Thyroid gland (tissue), 4 donors: ENCODE measurements around the gene WNT7A. TPM values are rescaled to one million over a fixed set of nuclear protein-coding genes. Genes with fewer than 3 reads are reported as not detected.

Experiments
- DNase-seq, 2 donors: peaks; one replicate each; pipeline ENCODE4 v3.0.0-alpha.2; 2019
- H3K27ac ChIP-seq, 3 donors: fragments of 200-600 bp; sonication (generic); 1 replicate in 2 of 3; 2 replicates in 1 of 3; pipeline ENCODE4 v1.5.1; 2016 to 2019; ENCODE audit warnings: mild to moderate bottlenecking in 1 of 3, moderate library complexity in 1 of 3
- H3K27me3 ChIP-seq: fragments of 200-600 bp; sonication (generic); one replicate; pipeline ENCODE4 v1.5.1; 2019
- H3K36me3 ChIP-seq, 2 donors: fragments of 200-600 bp; sonication (generic); one replicate each; pipeline ENCODE4 v1.5.1; 2016 to 2019
- H3K4me1 ChIP-seq, 2 donors: fragments of 200-600 bp; sonication (generic); one replicate each; pipeline ENCODE4 v1.5.1; 2017 to 2019
- H3K4me3 ChIP-seq, 3 donors: fragments of 200-600 bp; sonication (generic); replicated peaks in 1 of 3; 1 replicate in 2 of 3; 2 replicates in 1 of 3; pipeline ENCODE4 v1.5.1; 2016; ENCODE audit warnings: mild to moderate bottlenecking in 1 of 3
- H3K9me3 ChIP-seq: fragments of 200-600 bp; sonication (generic); one replicate; pipeline ENCODE4 v1.5.1; 2017
- POLR2A ChIP-seq, 2 donors: fragments of 450-650 bp; IDR thresholded peaks; one replicate each; pipeline ENCODE4 v1.6.1; 2017; ENCODE audit warnings: antibody characterized with exemption in 2 of 2, mild to moderate bottlenecking in 2 of 2, moderate library complexity in 1 of 2
- WGBS, 2 donors: methylation state at CpG; one replicate each; pipeline ENCODE4 v1.1.5; 2017; 5-methylcytosine and 5-hydroxymethylcytosine counted together
- intact Hi-C: fragments of 100-400 bp; cut with DNase I; formaldehyde crosslinking; loops from one replicate; pipeline ENCODE4 v1.15.1; 2023
- total RNA-seq, 4 donors: library from RNA; depleted of rRNA; stranded (reverse); fragments of >200 nt; gene quantifications; one replicate each; pipeline ENCODE4 v1.2.3, GENCODE V29; 2016
- TF ChIP-seq, protein P1 (sequence below), 6 experiments: fragments of 200-600 bp in 3 of 6; fragments of 450-650 bp in 3 of 6; sonication (generic) in 3 of 6; IDR thresholded peaks; one replicate each; pipeline ENCODE4 v1.5.1; 2016 to 2019; ENCODE audit warnings: antibody characterized with exemption in 6 of 6, mild to moderate bottlenecking in 2 of 6, inconsistent platforms in 1 of 6, moderate library complexity in 1 of 6

Gene WNT7A
- total RNA-seq, 4 donors from 2014 or later = not detected

DNA sequence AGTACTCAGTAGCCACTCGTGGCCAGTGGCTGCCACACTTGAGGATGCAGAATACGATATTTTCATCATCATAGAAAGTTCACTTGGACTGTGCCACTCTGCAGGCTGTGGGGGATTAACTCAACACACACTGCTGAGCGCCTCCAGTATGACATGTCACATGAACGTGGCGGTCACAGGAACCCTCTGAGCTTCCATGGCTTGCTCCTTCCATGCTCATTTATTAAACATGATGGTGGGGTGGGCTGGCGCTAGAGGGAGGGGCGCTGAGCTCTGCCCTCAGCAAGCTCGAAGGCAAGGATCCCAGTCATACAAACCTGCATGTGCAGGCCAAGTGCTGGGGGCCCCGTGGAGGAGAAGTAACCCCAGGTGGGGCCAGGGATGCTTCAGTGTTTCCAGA, 85.5 kb downstream of the WNT7A start:
- intact Hi-C loops = no loop called here
- Histone ChIP-seq H3K4me1 (no peaks in the 10 kb centered on the region), H3K27me3 (no peaks in the 10 kb centered on the region), H3K27ac (no peak overlapping the region), H3K36me3 (no peaks in the 10 kb centered on the region), H3K9me3 (no peaks in the 10 kb centered on the region), H3K4me3 (no peak overlapping the region)
- DNase-seq = no peak
- WGBS, 2 donors = 91 to 92% methylated on average over 8 to 9 of the region's 9 CpGs
- no peak for TF ChIP-seq POLR2A (IDR thresholded peaks at IDR 0.05)
- TF ChIP-seq, protein P1, sequence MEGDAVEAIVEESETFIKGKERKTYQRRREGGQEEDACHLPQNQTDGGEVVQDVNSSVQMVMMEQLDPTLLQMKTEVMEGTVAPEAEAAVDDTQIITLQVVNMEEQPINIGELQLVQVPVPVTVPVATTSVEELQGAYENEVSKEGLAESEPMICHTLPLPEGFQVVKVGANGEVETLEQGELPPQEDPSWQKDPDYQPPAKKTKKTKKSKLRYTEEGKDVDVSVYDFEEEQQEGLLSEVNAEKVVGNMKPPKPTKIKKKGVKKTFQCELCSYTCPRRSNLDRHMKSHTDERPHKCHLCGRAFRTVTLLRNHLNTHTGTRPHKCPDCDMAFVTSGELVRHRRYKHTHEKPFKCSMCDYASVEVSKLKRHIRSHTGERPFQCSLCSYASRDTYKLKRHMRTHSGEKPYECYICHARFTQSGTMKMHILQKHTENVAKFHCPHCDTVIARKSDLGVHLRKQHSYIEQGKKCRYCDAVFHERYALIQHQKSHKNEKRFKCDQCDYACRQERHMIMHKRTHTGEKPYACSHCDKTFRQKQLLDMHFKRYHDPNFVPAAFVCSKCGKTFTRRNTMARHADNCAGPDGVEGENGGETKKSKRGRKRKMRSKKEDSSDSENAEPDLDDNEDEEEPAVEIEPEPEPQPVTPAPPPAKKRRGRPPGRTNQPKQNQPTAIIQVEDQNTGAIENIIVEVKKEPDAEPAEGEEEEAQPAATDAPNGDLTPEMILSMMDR (IDR thresholded peaks at IDR 0.05) = no peak

DNA sequence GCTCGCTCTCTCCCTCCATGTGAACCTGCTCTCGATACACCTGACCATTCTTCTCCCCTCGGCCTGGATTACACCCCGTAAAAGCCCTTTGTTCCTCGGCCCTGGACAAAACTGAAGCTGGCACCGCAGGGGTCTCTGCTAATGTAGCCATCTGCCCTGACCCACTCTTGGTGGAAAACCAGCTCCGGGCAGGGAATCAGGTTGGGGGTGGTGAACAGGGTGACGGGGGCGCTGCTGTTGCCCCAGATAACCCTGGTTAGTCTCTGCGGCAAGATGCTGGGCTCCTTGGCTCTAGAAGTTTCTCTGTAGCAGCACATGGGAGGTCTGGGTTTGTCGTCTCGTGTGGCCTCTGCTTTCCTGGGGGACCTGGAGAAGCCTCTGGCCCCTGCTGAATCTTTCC, 86.4 kb downstream of the WNT7A start:
- intact Hi-C loops = no loop called here
- Histone ChIP-seq H3K36me3 (no peaks in the 10 kb centered on the region), H3K27ac (no peak overlapping the region), H3K4me3 (no peak overlapping the region), H3K4me1 (no peaks in the 10 kb centered on the region), H3K27me3 (no peaks in the 10 kb centered on the region), H3K9me3 (no peaks in the 10 kb centered on the region)
- 81 to 86% methylated on average over 10 to 12 of the region's 12 CpGs for WGBS, 2 donors
- DNase-seq = no peak
- no peak for TF ChIP-seq POLR2A (IDR thresholded peaks at IDR 0.05)
- TF ChIP-seq, protein P1 (IDR thresholded peaks at IDR 0.05) = no peak

DNA sequence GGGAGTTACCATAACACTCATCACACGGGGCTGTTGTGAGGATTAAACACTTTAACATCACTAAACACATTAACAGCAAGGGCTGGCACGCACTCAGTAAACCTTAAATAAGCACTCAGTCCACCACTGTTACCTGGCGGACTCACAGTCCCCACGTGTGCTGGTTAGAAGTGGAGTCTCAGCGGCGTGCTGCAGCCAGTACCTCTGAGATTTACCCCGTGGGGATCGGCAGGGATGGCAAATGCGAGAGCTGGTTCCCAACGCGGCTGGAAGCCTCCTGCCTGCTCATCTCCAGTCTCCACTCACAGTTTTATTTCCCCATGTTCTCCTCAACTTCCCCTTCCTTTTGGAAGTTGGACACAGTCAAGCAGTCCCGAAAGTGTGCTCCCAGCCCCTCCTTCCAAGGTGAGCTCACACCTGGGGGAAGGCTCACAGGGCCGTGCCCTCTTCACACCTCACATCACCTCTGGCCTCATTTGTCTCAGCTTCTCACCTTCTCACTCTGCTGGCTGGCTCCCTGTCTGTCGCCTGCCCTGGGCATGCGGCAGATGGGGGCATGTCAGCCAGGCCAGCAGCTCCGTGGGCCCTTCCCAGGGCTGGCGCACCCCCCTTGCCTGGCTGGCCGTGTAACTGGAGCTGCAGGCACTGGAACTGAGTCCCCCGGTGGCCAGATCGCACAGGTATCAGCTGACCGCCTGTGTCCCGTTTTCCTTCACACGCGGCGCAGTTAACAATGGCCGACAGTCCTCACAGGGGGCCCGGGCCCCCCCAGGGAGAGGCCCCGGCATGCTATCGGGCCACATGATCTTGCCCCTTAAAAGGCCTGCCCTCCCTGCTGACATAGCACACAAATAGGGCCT, 87.1 kb downstream of the WNT7A start:
- Histone ChIP-seq H3K4me1 (no peaks in the 10 kb centered on the region), H3K36me3 (no peaks in the 10 kb centered on the region), H3K27ac (no peak overlapping the region), H3K4me3 (no peak overlapping the region), H3K9me3 (no peaks in the 10 kb centered on the region), H3K27me3 (no peaks in the 10 kb centered on the region)
- intact Hi-C loops = no loop called here
- no peak for DNase-seq
- 37 to 41% methylated on average over 24 to 29 of the region's 29 CpGs for WGBS, 2 donors
- no peak for TF ChIP-seq POLR2A (IDR thresholded peaks at IDR 0.05)
- TF ChIP-seq, protein P1 (IDR thresholded peaks at IDR 0.05) = no peak

DNA sequence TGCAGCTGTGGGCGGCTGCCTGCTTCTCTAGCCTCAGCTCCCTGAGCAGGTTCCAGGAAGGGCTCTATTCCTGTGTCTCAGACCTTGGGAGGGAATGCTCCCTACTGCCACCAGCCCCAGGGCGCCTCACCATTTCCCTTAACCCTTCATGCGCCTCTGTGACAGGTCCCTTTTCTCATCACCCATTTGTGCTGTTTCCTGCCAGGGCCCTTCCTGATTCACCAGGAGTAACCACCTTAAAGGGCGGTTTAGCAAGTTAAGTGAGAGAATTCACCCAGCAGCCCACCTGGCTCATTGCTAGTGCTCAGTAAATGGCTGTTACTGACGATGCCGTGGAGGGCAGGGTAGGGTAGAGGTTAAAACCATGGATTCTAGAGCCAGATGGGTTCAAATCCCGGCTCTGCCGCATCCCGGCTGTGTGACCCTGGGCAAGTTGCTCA, 87.8 kb downstream of the WNT7A start:
- no peaks in the 10 kb centered on the region for H3K9me3 ChIP-seq
- TF ChIP-seq, protein P1 (IDR thresholded peaks at IDR 0.05) = no peak
- TF ChIP-seq POLR2A (IDR thresholded peaks at IDR 0.05) = no peak
- H3K27me3 ChIP-seq = no peaks in the 10 kb centered on the region
- no peak overlapping the region for H3K27ac ChIP-seq
- DNase-seq = no peak
- WGBS, 2 donors = 55 to 63% methylated on average over 8 to 9 of the region's 9 CpGs
- H3K36me3 ChIP-seq = no peaks in the 10 kb centered on the region
- no peak overlapping the region for H3K4me3 ChIP-seq
- intact Hi-C loops = no loop called here
- H3K4me1 ChIP-seq = no peaks in the 10 kb centered on the region
